GM12878 (cell line): ENCODE data around the gene LDLRAP1.

Source experiments
- ESRRA ChIP-seq: IDR thresholded peaks from 2 replicates; pipeline ENCODE4 v1.6.1; 2012; ENCODE audit warnings: mild to moderate bottlenecking, low read length, improper control_type of control experiment
- HDAC6 ChIP-seq: fragments of 200-600 bp; sonication (generic); IDR thresholded peaks from one replicate; pipeline ENCODE4 v1.8.0; 2017; ENCODE audit warnings: antibody characterized with exemption; ENCODE audit not compliant: unreplicated experiment
- RFX5 ChIP-seq: IDR thresholded peaks from 2 replicates; pipeline ENCODE4 v1.6.1; 2011; ENCODE audit warnings: low read depth, low read length, improper control_type of control experiment
- SMAD1 ChIP-seq: fragments of 450-650 bp; IDR thresholded peaks from 2 replicates; pipeline ENCODE4 v1.6.1; 2018; ENCODE audit warnings: mild to moderate bottlenecking, low read depth; ENCODE audit not compliant: partially characterized antibody

DNA sequence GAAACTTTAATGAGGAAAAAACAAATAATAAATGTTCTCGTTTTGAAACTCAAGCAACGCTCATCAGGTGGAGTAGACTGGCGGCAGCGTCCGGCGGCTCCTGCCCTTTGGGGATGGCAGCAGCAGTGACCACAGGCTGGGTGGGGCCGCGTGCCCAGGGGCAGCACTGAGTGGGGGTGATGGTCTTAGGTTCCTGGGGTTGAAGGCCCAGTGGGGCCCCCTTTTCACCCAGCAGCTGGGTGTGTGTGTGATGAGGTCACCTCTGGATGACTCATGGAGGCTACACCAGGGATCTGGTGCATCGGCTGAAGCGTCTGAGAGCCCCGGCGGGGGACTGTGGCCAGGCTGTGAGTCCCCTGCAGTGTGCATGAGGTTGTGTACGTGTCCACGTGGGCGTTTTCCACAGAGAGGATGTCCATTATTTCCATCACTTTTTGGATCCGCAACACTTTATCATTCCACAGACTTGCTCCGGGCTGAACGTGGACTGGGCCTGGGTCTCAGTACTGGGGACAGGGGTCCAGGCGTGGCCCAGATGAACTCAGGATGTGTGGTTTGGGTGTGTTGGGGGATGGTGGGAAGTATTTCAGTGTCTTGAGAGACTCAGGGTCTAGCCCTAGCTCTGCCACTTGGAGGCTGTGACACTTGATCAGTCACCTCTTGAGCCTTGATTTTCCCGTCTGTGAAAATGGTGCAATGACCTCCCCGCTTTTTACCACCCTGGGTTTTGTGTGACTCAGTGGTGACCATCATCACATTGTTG lies 25.6 kb downstream of the LDLRAP1 start:
- TF ChIP-seq SMAD1, result no peak
- TF ChIP-seq HDAC6, result no peak
- TF ChIP-seq ESRRA, result no peak
- TF ChIP-seq RFX5, result no peak
